SK-N-SH (cell line): ENCODE data around the gene RIC3. TPM values are rescaled to one million over a fixed set of nuclear protein-coding genes. Genes with fewer than 3 reads are reported as not detected.

ENCODE experiments used
- CTCF ChIA-PET: fragments of 300-600, 350-600 bp; formaldehyde crosslinking; extraction: SDS; loops from one replicate; lab custom pipeline; 2021; lab: Yijun Ruan, JAX
- POLR2A ChIA-PET: fragments of 350-600 bp; sonication (Branson Sonifier 250); formaldehyde crosslinking; extraction: SDS; loops from one replicate; lab custom pipeline; 2020; ENCODE audit warnings: antibody characterized with exemption, inconsistent platforms; lab: Yijun Ruan, JAX
- DNase-seq: peaks from one replicate; pipeline ENCODE4 v3.0.0; 2012
- H2AFZ ChIP-seq: fragments of 200-600 bp; sonication (generic); 2 replicates; pipeline ENCODE4 v1.8.1; 2016; ENCODE audit warnings: antibody characterized with exemption, mild to moderate bottlenecking, low read depth
- H3F3A ChIP-seq: fragments of 200-600 bp; sonication (generic); replicated peaks from 2 replicates; pipeline ENCODE3; 2016; ENCODE audit warnings: antibody characterized with exemption, mild to moderate bottlenecking; ENCODE audit not compliant: insufficient read depth
- H3K27ac ChIP-seq, 2 experiments: fragments of 200-500 bp in 1 of 2; fragments of 200-600 bp in 1 of 2; sonication (Bioruptor generic) in 1 of 2; sonication (generic), shearing (Covaris generic) in 1 of 2; 2 replicates each; pipeline versions ENCODE4 v1.5.1 to v1.6.1; 2014 to 2016; ENCODE audit warnings: low read depth in 2 of 2, inconsistent platforms in 1 of 2, low read length in 1 of 2, mild to moderate bottlenecking in 1 of 2, mixed read lengths in 1 of 2
- H3K27me3 ChIP-seq: fragments of 200-600 bp; sonication (generic), shearing (Covaris generic); 2 replicates; pipeline ENCODE4 v1.6.1; 2016; ENCODE audit warnings: mixed run types; ENCODE audit not compliant: insufficient read depth
- H3K36me3 ChIP-seq, 2 experiments: fragments of 200-500 bp in 1 of 2; fragments of 200-600 bp in 1 of 2; sonication (Bioruptor generic) in 1 of 2; sonication (generic) in 1 of 2; replicated peaks in 1 of 2; 2 replicates each; pipeline versions ENCODE3 to v1.5.1; 2014 to 2016; ENCODE audit warnings: low read length in 1 of 2, mild to moderate bottlenecking in 1 of 2; ENCODE audit not compliant: insufficient read depth in 2 of 2, control insufficient read depth in 1 of 2
- H3K4me1 ChIP-seq, 2 experiments: fragments of 200-500 bp in 1 of 2; fragments of 200-600 bp in 1 of 2; sonication (Bioruptor generic) in 1 of 2; sonication (generic), shearing (Covaris generic) in 1 of 2; 2 replicates each; pipeline versions ENCODE4 v1.5.1 to v1.6.1; 2014 to 2016; ENCODE audit warnings: low read depth in 1 of 2, low read length in 1 of 2, mixed run types in 1 of 2; ENCODE audit not compliant: insufficient read depth in 2 of 2, control insufficient read depth in 1 of 2
- H3K4me2 ChIP-seq: fragments of 200-600 bp; sonication (generic), shearing (Covaris generic); 2 replicates; pipeline ENCODE4 v1.6.1; 2017; ENCODE audit warnings: mixed run types
- H3K4me3 ChIP-seq, 2 experiments: fragments of 200-500 bp in 1 of 2; fragments of 200-600 bp in 1 of 2; sonication (Bioruptor generic) in 1 of 2; sonication (generic), shearing (Covaris generic) in 1 of 2; 2 replicates each; pipeline versions ENCODE4 v1.5.1 to v1.8.1; 2014 to 2016; ENCODE audit warnings: low read depth in 2 of 2, inconsistent platforms in 1 of 2, low read length in 1 of 2, mild to moderate bottlenecking in 1 of 2, mixed read lengths in 1 of 2, moderate library complexity in 1 of 2
- H3K79me2 ChIP-seq: fragments of 200-600 bp; sonication (generic); 2 replicates; pipeline ENCODE4 v1.8.1; 2017; ENCODE audit warnings: mild to moderate bottlenecking; ENCODE audit not compliant: insufficient read depth
- H3K9ac ChIP-seq: fragments of 200-600 bp; sonication (generic); 2 replicates; pipeline ENCODE4 v1.6.1; 2017; ENCODE audit warnings: mixed run types
- H3K9me2 ChIP-seq: fragments of 200-600 bp; sonication (generic); 2 replicates; pipeline ENCODE4 v1.6.1; 2017; ENCODE audit warnings: mixed run types
- H3K9me3 ChIP-seq: fragments of 200-600 bp; sonication (generic); 2 replicates; pipeline ENCODE4 v1.6.1; 2017; ENCODE audit warnings: mixed run types, mild to moderate bottlenecking, moderate library complexity
- H4K20me1 ChIP-seq: fragments of 200-600 bp; sonication (generic); 2 replicates; pipeline ENCODE4 v1.6.1; 2017; ENCODE audit warnings: mild to moderate bottlenecking, mixed run types; ENCODE audit not compliant: insufficient read depth
- EP300 ChIP-seq, 2 experiments: IDR thresholded peaks; 2 replicates each; pipeline versions ENCODE4 v1.4.0 to v1.6.1; 2012; ENCODE audit warnings: borderline replicate concordance in 1 of 2, low read depth in 1 of 2, low read length in 1 of 2
- EZH2phosphoT487 ChIP-seq: fragments of 200-600 bp; sonication (generic); IDR thresholded peaks from 2 replicates; pipeline ENCODE4 v1.6.1; 2017; ENCODE audit warnings: low read depth, mixed run types, mild to moderate bottlenecking, antibody characterized with exemption, moderate library complexity, borderline replicate concordance
- GATA2 ChIP-seq: sonication (generic); formaldehyde crosslinking; IDR thresholded peaks from 2 replicates; pipeline ENCODE4 v1.5.0; 2020; ENCODE audit warnings: mild to moderate bottlenecking, missing genetic modification reagents
- MEF2A ChIP-seq: IDR thresholded peaks from 2 replicates; pipeline ENCODE4 v1.4.0; 2012; ENCODE audit warnings: low read depth, borderline replicate concordance
- RCOR1 ChIP-seq: fragments of 150-350 bp; IDR thresholded peaks from 2 replicates; pipeline ENCODE4 v1.6.1; 2017; ENCODE audit warnings: antibody characterized with exemption, low read length
- RFX5 ChIP-seq: IDR thresholded peaks from 2 replicates; pipeline ENCODE4 v1.6.1; 2012; ENCODE audit warnings: mild to moderate bottlenecking, improper control_type of control experiment, low read length
- TCF12 ChIP-seq: IDR thresholded peaks from 2 replicates; pipeline ENCODE4 v1.4.0; 2012
- TEAD4 ChIP-seq: IDR thresholded peaks from 2 replicates; pipeline ENCODE4 v1.4.0; 2012; ENCODE audit warnings: mild to moderate bottlenecking, borderline replicate concordance; ENCODE audit not compliant: insufficient read depth
- WGBS: methylation state at CpG from one replicate; pipeline ENCODE4 v1.1.6; 2017; ENCODE audit warnings: low lambda C conversion rate; 5-methylcytosine and 5-hydroxymethylcytosine counted together
- polyA plus RNA-seq, 3 experiments: library from polyadenylated mRNA; depleted of rRNA; stranded (reverse); fragments of >200 nt; gene quantifications; 2 replicates each; pipeline ENCODE4 v1.2.3, GENCODE V29; 2012
- TF ChIP-seq, protein P1 (sequence below): IDR thresholded peaks from 2 replicates; pipeline ENCODE4 v1.4.0; 2012; ENCODE audit warnings: low read depth, borderline replicate concordance
- TF ChIP-seq, protein P2 (sequence below): IDR thresholded peaks from 2 replicates; pipeline ENCODE4 v1.6.1; 2012; ENCODE audit warnings: mild to moderate bottlenecking, low read depth, low read length, moderate library complexity

Gene RIC3
- polyA plus RNA-seq, 1 of the 3 experiments (the other 2 are of a cell fraction): 0.54 TPM

DNA sequence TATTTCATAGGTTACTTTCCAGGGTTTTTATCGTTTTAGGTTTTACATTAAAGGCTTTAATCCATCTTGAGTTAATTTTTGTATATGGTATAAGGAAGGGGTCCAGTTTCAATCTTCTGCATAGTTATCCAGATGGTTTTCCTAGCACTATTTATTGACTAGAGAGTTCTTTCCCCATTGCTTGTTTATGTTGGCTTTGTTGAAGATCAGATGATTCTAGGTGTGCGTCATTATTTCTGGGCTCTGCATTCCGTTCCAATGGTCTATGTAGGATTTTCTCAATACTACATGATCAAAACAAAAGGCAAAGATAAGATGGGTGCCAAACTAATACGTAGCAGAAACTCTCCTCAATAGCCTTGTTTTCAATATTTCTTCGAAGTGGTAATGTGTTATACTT, 14.3 kb upstream of the RIC3 start:
- WGBS: 48% methylated on average over 5 of the region's 5 CpGs
- Histone ChIP-seq H2AFZ (no peak overlapping the region), H3K9ac (no peak overlapping the region), H3K27ac (no peak overlapping the region), H3K27me3 (no peaks in the 10 kb centered on the region), H3K79me2 (no peaks in the 10 kb centered on the region), H3F3A (no peaks in the 10 kb centered on the region), H3K4me3 (no peak overlapping the region), H4K20me1 (no peaks in the 10 kb centered on the region), H3K9me2 (no peaks in the 10 kb centered on the region), H3K9me3 (no peaks in the 10 kb centered on the region), H3K4me1 (no peaks in the 10 kb centered on the region; a peak in 1 of 4 replicates), H3K4me2 (no peak overlapping the region), H3K36me3 (no peaks in the 10 kb centered on the region)
- ChIA-PET POLR2A (no interaction called here), CTCF (interaction anchor here (0.6 to 1.3 kb wide), 3 partner anchors 37 to 375 kb away, joined by 3 read pairs; partner anchors contain the start of gene LMO1)
- TF ChIP-seq RCOR1 (no peak), GATA2 (CRISPR knock-in tag) (no peak), TEAD4 (no peak), RFX5 (no peak), EZH2phosphoT487 (no peak), EP300 (IDR thresholded peaks at IDR 0.05; ENCODE audit: borderline replicate concordance in 1 of 2, low read depth in 1 of 2, low read length in 1 of 2) (no peak)
- no peak for DNase-seq

DNA sequence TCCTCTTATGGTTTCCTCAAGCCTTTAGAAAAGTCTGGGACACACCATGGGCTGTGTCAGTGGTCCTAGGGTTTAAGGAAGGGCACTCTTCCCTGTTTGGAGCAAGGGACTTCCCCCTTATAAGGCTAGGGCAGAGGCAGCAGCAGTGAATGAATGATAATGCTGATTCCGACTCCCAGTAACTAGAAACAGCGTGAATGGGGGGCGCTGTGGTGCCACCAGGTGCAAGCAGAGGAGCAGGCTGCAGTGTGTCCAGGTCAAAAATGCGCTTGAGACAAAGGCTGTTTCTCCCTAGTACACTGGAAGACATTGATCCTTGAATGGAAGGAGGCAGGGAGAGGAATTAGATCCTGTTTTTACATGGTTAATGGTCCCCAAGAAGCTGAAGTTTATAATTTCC, 11.6 kb upstream of the RIC3 start:
- peaks cover 5% of the 10 kb centered on the region; the same call in 1 of the 2 replicates for H3K27me3 ChIP-seq
- no peak overlapping the region for H3K27ac ChIP-seq
- H3F3A ChIP-seq: no peaks in the 10 kb centered on the region
- no peak for TF ChIP-seq TCF12
- TF ChIP-seq, protein P1, sequence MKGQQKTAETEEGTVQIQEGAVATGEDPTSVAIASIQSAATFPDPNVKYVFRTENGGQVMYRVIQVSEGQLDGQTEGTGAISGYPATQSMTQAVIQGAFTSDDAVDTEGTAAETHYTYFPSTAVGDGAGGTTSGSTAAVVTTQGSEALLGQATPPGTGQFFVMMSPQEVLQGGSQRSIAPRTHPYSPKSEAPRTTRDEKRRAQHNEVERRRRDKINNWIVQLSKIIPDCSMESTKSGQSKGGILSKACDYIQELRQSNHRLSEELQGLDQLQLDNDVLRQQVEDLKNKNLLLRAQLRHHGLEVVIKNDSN: no peak
- no peak for TF ChIP-seq TEAD4
- no peak for TF ChIP-seq MEF2A
- TF ChIP-seq, protein P2, sequence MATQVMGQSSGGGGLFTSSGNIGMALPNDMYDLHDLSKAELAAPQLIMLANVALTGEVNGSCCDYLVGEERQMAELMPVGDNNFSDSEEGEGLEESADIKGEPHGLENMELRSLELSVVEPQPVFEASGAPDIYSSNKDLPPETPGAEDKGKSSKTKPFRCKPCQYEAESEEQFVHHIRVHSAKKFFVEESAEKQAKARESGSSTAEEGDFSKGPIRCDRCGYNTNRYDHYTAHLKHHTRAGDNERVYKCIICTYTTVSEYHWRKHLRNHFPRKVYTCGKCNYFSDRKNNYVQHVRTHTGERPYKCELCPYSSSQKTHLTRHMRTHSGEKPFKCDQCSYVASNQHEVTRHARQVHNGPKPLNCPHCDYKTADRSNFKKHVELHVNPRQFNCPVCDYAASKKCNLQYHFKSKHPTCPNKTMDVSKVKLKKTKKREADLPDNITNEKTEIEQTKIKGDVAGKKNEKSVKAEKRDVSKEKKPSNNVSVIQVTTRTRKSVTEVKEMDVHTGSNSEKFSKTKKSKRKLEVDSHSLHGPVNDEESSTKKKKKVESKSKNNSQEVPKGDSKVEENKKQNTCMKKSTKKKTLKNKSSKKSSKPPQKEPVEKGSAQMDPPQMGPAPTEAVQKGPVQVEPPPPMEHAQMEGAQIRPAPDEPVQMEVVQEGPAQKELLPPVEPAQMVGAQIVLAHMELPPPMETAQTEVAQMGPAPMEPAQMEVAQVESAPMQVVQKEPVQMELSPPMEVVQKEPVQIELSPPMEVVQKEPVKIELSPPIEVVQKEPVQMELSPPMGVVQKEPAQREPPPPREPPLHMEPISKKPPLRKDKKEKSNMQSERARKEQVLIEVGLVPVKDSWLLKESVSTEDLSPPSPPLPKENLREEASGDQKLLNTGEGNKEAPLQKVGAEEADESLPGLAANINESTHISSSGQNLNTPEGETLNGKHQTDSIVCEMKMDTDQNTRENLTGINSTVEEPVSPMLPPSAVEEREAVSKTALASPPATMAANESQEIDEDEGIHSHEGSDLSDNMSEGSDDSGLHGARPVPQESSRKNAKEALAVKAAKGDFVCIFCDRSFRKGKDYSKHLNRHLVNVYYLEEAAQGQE: no peak
- POLR2A ChIA-PET: no interaction called here
- H3K9me3 ChIP-seq: no peaks in the 10 kb centered on the region
- H3K9ac ChIP-seq: no peak overlapping the region
- no peaks in the 10 kb centered on the region for H3K79me2 ChIP-seq
- H3K9me2 ChIP-seq: no peaks in the 10 kb centered on the region
- H3K4me1 ChIP-seq: no peaks in the 10 kb centered on the region; a peak in 1 of 4 replicates
- no peak overlapping the region for H3K4me3 ChIP-seq
- no peak overlapping the region for H3K4me2 ChIP-seq
- H3K36me3 ChIP-seq: no peaks in the 10 kb centered on the region
- no peak for DNase-seq
- no peaks in the 10 kb centered on the region for H4K20me1 ChIP-seq
- no peak overlapping the region for H2AFZ ChIP-seq
- 65% methylated on average over 4 of the region's 4 CpGs for WGBS
- CTCF ChIA-PET: interaction anchor here (0.6 to 2.2 kb wide), 3 partner anchors 8 to 174 kb away, joined by 3 to 11 read pairs (median 3); no protein-coding TSS in a partner anchor
